MV-4-11 (cell line): ENCODE data around the gene ADGRG1.

ENCODE experiments used
- DNase-seq: peaks from one replicate; lab custom pipeline; 2025; lab: John Stamatoyannopoulos, UW

Gene ADGRG1

DNA sequence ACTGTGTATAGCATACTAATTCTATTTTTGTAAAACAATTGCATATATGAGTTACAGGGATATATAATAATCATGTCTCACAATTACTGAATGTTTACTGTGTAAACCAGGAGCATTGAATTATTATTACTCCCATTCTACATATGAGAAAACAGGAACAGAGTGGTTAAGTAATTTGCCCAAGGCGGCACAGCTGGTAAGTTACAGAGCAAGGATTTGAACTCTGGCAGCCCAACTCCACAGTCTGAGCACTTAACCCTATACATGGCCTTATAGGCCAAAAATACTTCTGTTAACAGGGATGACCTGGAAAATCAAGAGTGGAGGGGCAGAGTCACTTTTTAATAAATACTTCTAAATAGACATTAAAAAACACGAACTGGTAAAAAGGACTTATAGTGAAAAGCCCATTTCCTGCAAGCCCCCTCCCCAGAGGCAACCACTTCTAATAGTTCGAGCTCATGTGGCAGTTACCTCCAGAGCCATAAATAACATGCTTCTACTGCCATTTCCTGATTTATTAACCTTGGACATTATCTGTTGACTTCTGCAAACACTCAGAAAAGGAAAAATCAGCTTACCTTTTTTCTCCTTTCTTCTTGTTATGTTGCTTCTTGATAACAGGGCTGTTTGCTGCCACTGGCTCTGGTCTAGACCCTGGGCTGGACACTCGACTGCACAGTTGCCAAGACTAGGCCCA is 22.1 kb upstream of the ADGRG1 start:
- no peak for DNase-seq

DNA sequence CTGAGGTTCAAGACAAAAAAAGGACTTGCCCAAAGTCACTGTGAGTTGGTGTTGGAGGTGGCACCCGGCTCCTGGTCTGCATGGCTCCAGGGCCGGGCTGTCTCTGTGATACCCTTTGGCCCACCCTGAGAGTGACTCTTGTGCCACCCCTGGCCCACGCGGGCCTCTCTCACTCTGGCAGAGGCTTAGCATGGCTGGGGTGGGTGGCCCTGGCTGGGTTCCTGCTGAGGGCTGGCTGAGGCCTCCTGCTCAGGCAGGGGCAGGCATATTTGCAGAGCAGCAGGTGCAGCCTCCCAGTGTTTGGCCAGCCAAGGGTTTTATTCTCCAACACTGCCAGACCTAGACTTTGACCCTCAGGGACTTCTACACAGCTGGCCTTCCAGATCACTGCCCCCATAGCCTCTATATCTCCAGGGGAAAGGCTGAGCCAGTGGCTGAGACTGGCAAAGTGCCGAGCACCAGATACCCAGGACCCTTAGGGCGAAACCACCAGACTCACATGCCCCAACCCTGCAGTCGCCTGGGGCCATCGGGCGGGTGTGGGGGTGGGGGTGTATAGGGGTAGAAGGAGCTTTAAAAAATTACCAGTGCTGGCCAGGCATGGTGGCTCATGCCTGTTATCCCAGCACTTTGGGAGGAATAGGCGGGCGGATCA is 21.5 kb upstream of the ADGRG1 start:
- no peak for DNase-seq

DNA sequence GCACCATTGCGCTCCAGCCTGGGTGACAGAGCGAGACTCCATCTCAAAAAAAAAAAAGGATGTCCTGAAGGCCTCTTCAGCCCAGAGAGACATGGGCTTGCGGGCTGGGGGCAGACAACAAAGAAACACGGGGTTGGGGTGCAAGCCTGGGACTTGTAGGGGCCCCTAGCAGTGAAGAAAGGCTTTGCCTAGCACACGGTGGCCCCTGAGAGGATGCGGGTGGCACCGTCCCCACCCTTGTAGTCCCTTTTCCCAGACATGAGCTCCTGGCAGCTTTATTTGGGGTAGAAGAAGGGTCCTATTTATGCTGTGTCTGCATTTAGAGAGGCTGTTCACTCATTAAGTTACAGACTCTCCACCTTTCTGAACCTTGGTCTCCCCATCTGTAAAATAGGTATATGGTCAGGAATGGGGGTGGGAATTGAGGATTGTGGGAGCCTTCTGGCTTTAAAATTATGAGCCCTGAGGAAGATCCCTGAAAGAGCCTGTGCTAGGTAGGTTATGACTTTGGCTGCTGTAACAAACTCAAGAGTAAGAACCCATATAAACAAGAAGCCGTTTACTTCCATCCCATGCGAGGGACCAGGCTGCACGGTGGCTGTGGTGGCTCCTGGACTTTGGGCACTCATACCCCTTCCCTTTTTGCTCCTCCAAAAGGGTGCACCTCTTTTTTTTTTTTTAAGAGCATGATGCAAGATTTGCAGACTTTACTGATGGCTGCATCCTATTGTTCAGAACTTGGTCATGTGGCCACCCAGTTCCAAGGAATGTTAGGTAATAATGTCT is 20.6 kb upstream of the ADGRG1 start:
- peak; percentile 11 for DNase-seq

DNA sequence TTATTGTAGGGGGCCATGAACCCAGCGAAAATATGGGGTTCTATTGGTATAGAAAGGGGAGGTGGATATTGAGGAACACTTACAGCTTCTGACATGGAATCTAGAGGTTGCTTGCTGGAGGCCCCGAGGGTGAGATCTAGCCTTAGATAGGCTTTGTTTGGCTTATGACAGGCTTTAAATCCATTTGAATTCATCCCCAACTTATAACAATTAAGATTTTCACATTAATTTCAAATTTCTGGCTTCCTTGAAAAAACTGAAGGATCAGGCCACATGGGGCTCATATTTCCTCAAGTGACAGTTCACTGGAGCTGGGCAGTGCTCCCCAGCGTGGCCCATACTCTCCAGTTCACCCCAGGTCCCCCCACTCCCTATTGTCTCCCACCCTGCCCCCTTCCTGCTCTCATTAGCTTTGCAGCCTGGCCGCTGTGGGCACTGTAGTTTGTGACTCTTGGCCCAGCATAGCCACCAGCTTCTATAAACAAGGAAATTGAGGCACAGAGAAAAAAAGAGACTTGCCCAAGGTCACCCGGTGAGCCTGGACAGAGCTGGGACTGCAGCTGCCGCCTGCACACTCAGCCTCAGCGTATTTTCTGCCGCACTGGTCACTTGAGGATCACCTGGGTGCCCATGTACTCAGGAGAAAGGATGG is 19.8 kb upstream of the ADGRG1 start:
- no peak for DNase-seq

DNA sequence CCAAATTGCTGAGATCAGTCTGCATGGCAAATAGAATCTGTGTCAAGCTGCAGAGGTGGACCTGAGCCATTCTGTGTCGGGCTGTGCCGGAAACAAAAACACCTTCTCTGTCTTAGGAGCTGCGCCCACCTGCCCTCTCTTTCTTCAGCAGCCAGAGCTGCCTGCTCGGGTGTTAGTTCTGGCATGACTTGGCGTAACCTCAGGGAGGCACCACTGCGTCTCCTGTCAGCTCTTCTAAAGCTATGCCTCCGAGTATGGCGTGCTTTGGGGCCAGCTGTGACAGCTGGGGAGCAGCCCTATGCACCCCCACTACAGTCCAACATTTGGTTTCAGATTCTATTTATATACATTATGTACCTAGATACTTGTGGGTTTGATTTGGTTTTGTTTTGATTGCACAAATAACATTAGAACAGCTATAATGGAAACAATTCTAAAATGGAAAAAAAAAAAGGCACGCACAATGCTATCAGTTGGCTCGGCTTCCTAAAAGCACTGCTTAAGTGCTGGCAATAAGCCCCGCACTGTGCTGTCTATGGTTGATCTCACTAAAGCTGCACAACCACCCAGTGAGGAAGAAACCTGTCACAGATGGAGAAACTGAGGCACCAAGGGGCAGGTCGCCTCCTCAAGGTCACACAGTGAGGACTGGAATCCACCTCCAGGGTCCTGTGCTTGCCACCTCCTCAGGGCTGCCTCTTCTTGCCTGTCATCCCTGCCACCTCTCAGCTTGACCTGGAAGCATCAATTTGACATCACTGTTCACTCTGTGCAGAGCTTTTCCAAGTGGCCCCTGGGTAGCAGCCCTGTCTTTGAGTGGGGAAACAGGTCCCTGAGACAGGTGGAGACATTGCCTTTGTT is 18.7 kb upstream of the ADGRG1 start:
- no peak for DNase-seq

DNA sequence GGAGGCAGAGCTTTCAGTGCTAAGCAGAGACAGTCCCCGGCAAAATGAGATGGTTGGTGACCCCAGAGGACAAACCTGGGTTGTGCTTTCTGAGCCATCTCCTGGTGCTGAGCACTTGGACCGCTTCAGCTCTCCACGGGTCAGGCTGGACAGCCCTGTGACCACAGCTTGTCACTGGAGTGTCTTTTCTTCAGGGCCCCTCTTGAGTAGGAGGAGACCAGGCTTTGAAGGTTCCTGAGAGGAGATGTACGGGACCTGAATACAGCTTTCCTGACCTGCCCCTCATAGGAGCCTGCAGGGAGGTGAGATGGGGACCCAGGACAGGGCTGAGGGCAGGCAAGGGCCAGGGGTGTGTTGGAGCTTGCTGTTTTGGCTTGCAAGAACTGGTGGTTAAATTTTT is 17.8 kb upstream of the ADGRG1 start:
- no peak for DNase-seq

DNA sequence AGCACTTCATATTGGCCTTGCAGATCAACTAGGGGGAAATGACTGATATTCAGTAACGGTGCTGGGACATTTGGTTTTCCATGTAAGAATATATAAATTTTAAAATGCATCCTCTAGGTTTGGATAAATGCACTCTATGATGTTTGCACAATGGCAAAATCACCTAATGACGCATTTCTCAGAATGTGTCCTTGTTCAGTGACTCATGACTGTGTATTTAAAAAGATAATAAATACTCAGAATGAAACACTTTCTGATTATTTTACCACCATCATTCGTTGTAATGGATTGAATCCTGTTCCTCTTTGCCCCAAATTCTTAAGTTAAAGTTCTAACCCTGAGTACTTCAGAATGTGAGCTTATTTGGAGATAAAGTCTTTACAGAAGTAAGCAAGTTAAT is 17.2 kb upstream of the ADGRG1 start:
- no peak for DNase-seq

DNA sequence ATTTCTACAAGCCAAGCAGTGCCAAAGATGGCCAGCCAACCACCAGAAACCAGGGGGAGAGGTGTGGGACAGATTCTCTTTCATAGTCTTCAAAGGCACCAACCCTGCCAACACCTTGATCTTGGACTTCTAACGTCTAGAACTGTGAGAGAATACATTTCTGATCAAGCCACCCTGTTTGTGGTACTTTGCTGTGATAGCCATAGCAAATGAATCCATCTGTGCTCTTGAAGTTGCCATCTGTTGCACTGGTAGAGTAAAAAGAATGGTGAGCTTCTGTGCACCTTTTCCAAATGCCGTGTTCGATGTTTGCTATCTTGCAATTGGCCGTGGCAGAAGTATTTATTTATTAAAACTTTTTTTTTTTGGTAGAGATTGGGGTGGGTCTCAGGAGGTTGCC is 16.7 kb upstream of the ADGRG1 start:
- no peak for DNase-seq

DNA sequence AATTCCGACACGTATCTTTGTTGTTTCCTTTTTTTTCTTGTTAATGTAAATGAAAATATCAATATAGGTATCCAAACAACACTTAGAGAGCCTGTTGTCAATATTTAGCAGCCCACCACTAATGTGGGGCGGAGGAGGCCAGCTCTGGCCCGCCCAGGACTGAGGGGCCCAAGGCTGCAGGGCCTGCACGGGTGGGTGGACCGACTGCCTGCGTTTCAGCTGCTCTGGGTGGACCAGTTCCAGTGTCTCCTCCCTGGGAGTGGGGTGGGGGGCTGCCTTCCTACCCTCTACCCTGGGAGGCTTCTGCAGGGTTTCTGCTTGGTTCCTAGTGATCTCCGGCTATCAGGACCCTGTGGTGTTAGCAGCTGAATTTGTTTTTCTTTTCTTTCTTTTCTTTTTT is 15.9 kb upstream of the ADGRG1 start:
- DNase-seq, result no peak

DNA sequence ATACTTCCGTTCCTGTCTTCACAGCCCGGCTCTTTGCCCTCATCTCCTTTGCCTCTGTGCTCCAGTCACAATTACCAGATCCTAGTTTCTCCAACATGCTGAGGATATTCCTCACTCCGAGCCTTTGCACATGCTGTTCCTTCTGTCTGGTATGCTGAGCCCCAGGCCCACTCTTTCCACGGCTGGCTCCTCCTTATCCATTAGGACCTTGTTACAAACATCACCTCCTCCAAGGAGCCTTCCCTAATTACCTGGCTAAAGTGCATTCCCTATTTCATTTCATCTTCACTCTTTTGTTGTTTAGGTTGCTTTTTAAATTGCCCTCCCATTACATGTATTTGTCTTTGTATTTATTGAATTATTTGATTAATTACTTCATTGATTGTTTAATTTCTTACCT is 14.9 kb upstream of the ADGRG1 start:
- DNase-seq, result no peak

DNA sequence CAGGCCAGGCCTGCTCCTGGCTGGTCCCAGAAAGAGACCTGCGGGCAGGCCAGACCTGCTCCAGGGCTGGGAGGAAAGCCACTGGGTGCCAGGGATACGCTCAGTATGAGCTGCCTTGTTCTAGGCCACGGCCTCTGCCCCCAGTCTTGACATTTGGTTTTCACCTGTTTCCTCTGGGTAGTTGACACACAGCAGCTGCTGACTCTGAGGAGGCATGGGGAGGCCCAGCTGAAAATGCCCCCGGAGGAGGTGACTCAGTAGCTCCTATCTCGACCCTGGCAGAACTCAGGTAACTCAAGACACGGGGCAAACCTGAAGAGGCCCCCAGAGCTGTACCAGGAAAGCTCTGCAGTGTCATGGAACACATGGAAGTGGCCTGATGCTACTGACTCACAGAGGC is 13.9 kb upstream of the ADGRG1 start:
- DNase-seq, result no peak

DNA sequence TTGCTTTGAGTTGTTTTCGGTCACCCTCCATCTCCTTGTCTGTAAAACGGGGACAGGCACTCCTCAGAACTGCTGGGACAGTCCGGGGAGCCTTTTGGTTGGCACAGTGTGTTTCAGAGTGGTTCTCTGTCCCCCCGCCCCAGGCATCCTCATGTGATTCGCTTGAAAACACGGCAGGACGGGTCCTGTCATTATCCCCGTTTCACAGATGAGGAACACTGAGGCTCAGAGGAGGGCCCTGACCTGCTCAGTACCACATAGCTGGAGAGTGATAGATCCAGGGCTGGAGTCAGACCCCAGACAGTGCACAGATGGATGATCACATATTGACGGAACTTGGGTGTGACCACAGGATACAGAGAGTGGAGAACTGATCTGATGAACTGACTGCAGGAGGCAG is 13.5 kb upstream of the ADGRG1 start:
- DNase-seq, result no peak

DNA sequence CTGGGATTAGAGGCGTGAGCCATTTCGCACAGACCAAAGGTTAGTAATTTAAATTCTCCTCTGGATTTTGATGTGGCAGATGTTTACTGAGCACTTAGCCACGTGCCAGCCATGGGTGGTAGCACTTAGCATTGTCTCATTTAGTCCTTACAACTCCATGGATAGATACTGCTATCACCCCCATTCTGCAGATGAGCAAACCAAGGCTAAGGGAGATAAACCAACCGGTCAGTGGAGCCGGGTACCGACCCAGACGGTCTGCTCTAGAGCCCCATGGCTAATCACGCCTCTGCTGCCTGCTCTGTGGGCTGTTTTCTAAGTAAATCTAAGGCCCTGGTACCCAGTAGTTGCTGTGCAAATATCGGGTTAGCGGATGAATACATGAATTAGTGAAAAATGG is 12.6 kb upstream of the ADGRG1 start:
- DNase-seq, result no peak

DNA sequence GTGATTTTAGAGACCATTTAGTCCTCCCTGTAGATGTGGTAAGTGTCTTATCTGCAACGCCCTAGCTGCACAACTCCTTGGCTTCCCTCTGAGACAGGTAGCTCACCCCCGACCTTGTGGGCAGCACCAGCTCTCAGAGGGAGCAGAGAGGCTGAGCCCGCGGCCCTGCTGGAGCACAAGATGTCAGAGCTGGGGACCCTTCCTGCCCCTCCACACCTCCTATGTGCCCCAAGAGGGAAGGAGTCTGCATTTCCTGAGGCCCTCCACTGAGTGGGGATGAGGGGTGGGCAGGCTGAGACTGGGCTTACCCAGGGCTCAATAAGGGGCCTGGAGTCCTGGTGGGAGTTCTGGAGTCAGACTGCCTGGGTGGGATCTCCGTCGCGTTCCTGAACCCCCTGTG is 12.2 kb upstream of the ADGRG1 start:
- no peak for DNase-seq

DNA sequence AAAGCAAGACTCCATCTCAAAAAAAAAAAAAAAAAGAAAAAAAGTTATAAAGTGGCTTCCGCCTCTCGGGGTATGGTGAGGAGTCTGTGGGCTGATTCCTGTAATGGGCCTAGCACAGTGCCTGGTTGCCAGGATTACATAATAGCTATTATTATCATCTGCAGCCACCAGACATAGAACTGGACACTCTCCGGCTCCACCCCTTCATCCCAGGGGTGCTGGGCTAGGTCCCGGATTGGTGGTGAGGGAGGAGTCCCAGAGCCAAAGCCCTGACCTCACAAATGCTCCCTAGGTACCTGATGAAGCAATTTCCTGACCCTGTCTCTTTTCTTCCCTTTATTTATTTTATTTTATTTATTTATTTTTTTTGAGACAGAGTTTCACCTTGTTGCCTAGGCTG is 11.6 kb upstream of the ADGRG1 start:
- DNase-seq, result no peak

DNA sequence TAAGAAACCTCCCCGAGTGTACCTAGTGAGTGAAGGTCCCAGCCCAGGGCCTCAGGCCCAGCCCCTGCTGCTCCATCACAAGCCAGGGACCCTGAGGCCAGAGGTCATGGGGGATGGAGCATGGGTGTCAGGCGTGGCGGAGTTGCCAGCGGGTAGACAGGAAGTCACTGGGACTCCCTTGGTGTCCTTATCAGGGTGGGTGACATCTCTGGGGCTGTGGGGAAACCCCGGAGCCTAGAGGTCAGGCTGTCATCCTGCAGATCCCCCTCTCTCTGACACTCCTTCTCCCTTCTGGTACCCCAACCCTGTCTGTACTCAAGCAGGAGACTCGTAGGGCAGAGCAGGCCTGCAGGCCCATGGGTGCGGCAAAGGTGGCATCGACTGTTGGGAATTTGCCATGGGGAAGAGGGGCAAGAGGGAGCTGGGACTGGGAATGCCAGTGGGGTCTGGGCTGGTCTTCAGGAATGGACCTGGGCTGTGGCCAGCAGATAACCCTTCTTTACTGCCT is 10.8 kb upstream of the ADGRG1 start:
- DNase-seq, result no peak

DNA sequence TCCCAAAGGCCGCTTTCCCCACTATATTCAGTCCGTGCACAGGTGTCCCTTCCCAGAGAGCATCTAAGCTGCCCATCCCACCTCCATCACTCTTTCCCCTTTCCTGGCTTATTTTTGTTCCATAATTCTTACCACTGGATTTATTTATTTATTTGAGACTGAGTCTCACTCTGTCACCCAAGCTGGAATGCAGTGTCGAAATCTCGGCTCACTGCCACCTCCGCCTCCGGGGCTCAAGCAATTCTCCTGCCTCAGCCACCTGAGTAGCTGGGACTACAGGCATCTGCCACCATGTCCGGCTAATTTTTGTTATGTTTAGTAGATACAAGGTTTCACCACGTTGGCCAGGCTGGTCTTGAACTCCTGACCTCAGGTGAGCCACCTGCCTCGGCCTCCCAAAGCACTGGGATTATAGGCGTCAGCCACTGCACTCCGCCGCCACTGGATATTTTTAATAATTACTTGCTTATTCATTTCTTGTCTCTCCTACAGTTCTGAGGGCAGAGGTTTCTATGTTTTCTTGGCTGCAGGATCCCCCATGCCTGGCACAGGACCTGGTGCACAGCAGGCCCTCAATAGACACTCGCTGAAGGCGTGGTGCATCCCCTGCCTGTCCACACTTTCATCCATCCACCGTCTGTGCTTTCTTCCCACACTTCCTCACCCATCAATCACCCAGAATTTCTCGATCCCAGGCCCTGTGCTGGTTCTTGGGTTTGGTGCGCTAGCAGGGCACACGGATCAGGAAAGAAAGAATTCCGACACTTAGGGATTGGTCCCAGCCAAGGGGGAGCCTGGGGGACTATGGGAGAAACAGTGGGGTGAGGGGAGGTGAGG is 9.9 kb upstream of the ADGRG1 start:
- DNase-seq, result no peak

DNA sequence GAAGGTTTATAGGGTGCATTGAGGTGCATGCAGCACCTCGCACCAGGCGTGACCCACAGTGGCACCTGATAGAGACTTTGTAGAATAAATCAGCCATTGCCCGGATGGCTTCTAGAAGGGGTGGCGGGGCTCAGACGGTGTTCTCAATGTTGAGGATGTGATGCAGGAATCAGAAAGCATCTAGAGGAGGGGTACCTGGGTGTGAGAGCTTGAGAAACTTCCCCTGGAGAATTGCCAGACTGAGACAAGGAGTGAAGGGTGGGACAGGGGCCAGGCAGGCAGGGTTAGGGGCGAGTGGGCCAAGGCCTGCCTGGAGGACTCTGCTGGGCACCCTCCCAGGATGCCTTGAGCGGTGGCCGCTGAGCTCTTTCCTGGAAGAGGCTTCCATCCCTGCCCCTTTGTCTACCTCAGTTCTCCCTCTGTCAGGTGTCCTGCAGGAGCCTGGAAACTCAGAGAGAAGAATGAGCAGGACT is 9.3 kb upstream of the ADGRG1 start:
- DNase-seq, result no peak

DNA sequence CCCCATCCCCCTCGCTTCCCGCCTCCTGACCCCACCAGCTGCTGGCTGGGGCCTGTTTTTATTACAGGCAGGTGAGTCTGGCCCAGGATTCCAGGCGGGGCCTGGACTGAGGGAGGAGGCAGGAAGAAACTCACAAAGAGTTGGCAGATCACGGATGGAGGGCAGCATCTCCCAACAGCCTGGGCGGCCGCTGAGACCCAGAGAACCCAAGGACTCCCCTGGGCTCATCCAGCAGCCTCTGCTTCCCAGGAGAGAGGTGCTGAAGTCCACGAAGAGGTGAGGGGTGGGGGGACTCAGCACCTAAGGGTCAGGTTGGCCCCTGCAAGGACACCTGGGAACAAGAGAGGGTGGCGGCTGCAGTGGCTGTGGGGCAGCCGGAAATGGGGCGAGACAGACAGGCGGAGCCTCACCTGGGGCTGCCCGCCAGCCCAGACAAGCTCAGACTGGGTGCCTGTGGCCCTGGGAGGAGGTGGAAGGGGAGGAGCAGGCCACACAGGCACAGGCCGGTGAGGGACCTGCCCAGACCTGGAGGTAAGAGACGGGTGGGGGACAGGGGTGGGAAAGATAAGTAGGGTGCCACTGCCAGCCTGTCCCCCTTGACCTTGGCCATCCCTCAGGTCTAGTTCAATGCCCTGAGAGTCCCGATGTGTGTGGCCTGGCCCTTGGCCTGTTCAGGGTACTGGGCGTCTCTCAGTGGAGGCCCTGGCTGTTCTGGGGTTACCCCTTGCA is 8.7 kb upstream of the ADGRG1 start:
- DNase-seq, result no peak
